IPS DF 6.9 (cell line): ENCODE results near the gene ZMYND10.
A peak's percentile ranks its signal among the peaks of the same experiment; 100 is the strongest.

ENCODE experiments used
- DNase-seq: peaks from one replicate; pipeline ENCODE4 v3.0.0-alpha.2; 2013; ENCODE audit warnings: low read depth, low spot score
- H3K27ac ChIP-seq: one replicate; pipeline ENCODE4 v1.5.1; 2013; ENCODE audit warnings: low read length, control low read depth
- H3K27me3 ChIP-seq: 2 replicates; pipeline ENCODE4 v1.6.1; 2013; ENCODE audit warnings: mild to moderate bottlenecking, low read length; ENCODE audit not compliant: control insufficient read depth, insufficient read depth
- H3K36me3 ChIP-seq: 2 replicates; pipeline ENCODE4 v1.6.1; 2013; ENCODE audit warnings: low read length; ENCODE audit not compliant: control insufficient read depth, insufficient read depth
- H3K4me1 ChIP-seq: 2 replicates; pipeline ENCODE4 v1.6.1; 2013; ENCODE audit warnings: low read length; ENCODE audit not compliant: control insufficient read depth, insufficient read depth
- H3K4me3 ChIP-seq: 2 replicates; pipeline ENCODE4 v1.5.1; 2013; ENCODE audit warnings: mild to moderate bottlenecking, low read length
- H3K9me3 ChIP-seq: 2 replicates; pipeline ENCODE4 v1.6.1; 2013; ENCODE audit warnings: low read length, inconsistent platforms; ENCODE audit not compliant: control insufficient read depth, insufficient read depth
- WGBS: extraction: QIAGEN DNeasy Blood & Tissue Kit; methylation state at CpG from one replicate; pipeline ENCODE4 v1.1.7; 2013; ENCODE audit warnings: mixed read lengths, missing lambda C conversion rate; ENCODE audit not compliant: insufficient read length, insufficient coverage; 5-methylcytosine and 5-hydroxymethylcytosine counted together

ZMYND10 gene

GRCh38 chr3:50303013-50303815 is 42.3 kb downstream of the ZMYND10 start, which contains the start of gene HYAL1:
HYAL1 (minus strand) TSS chr3:50303574; CDS start chr3:50302956, 618 bp downstream.
- Histone ChIP-seq H3K4me1 (no peaks in the 10 kb centered on the region), H3K27ac (no peak within 1 kb of the TSS), H3K27me3 (no peaks in the 10 kb centered on the region), H3K4me3 (no peak within 1 kb of the TSS), H3K36me3 (no peaks in the 10 kb centered on the region), H3K9me3 (no peaks in the 10 kb centered on the region)
- no peak for DNase-seq
- WGBS: no CpG with 5 or more reads among the region's 14 CpGs

- Histone ChIP-seq H3K9me3 (no peaks in the 10 kb centered on the region), H3K27me3 (no peaks in the 10 kb centered on the region), H3K36me3 (no peaks in the 10 kb centered on the region), H3K27ac (no peak overlapping the region), H3K4me1 (no peaks in the 10 kb centered on the region), H3K4me3 (no peak overlapping the region)
- WGBS: no CpG with 5 or more reads among the region's 32 CpGs
- no peak for DNase-seq
Measured at GRCh38 chr3:50302095-50303012, 43.2 kb downstream of the ZMYND10 start.

- no CpG with 5 or more reads among the region's 6 CpGs for WGBS
- H3K4me1 ChIP-seq: no peaks in the 10 kb centered on the region
- no peaks in the 10 kb centered on the region for H3K27me3 ChIP-seq
- H3K27ac ChIP-seq: no peak overlapping the region
- H3K4me3 ChIP-seq: no peak overlapping the region
- no peaks in the 10 kb centered on the region for H3K9me3 ChIP-seq
- no peak for DNase-seq
- H3K36me3 ChIP-seq: no peaks in the 10 kb centered on the region
Measured at GRCh38 chr3:50300681-50301254, 44.8 kb downstream of the ZMYND10 start.

GRCh38 chr3:50299929-50300680 is 45.4 kb downstream of the ZMYND10 start:
- Histone ChIP-seq H3K4me1 (no peaks in the 10 kb centered on the region), H3K9me3 (no peaks in the 10 kb centered on the region), H3K27ac (no peak overlapping the region), H3K4me3 (no peak overlapping the region; the same call in 1 of the 2 replicates), H3K27me3 (no peaks in the 10 kb centered on the region), H3K36me3 (no peaks in the 10 kb centered on the region)
- DNase-seq: no peak
- WGBS: no CpG with 5 or more reads among the region's 12 CpGs

- Histone ChIP-seq H3K9me3 (no peaks in the 10 kb centered on the region), H3K27me3 (no peaks in the 10 kb centered on the region), H3K4me1 (no peaks in the 10 kb centered on the region), H3K4me3 (no peak overlapping the region; the same call in 1 of the 2 replicates), H3K27ac (no peak overlapping the region), H3K36me3 (no peaks in the 10 kb centered on the region)
- WGBS: no CpG with 5 or more reads among the region's 12 CpGs
- no peak for DNase-seq
Measured at GRCh38 chr3:50299638-50299928, 45.9 kb downstream of the ZMYND10 start.

- WGBS: no CpG with 5 or more reads among the region's 61 CpGs
- Histone ChIP-seq H3K9me3 (no peaks in the 10 kb centered on the region), H3K36me3 (no peaks in the 10 kb centered on the region), H3K27ac (no peak within 1 kb of the TSS), H3K4me3 (peak within 1 kb of the TSS; percentile 78), H3K27me3 (no peaks in the 10 kb centered on the region), H3K4me1 (no peaks in the 10 kb centered on the region)
- DNase-seq: no peak
Measured at GRCh38 chr3:50298836-50299637, 46.5 kb downstream of the ZMYND10 start, which contains the start of the genes HYAL3 and NAA80. HYAL3 (minus strand) TSS chr3:50299405; CDS start chr3:50295602, 3,803 bp downstream. NAA80 (minus strand) TSS chr3:50299405; CDS start chr3:50297463, 1,942 bp downstream.

GRCh38 chr3:50297896-50298725 is 47.4 kb downstream of the ZMYND10 start:
- Histone ChIP-seq H3K9me3 (no peaks in the 10 kb centered on the region), H3K27ac (no peak overlapping the region), H3K27me3 (no peaks in the 10 kb centered on the region), H3K36me3 (no peaks in the 10 kb centered on the region), H3K4me3 (peak overlapping the region; percentile 78; the same call in 1 of the 2 replicates), H3K4me1 (no peaks in the 10 kb centered on the region)
- WGBS: no CpG with 5 or more reads among the region's 9 CpGs
- no peak for DNase-seq

- DNase-seq: no peak
- peaks cover 1% of the 10 kb centered on the region; the same call in 1 of the 2 replicates for H3K4me1 ChIP-seq
- no peaks in the 10 kb centered on the region for H3K36me3 ChIP-seq
- no peaks in the 10 kb centered on the region for H3K27me3 ChIP-seq
- no peaks in the 10 kb centered on the region for H3K9me3 ChIP-seq
- H3K4me3 ChIP-seq: no peak overlapping the region
- H3K27ac ChIP-seq: no peak overlapping the region
- WGBS: no CpG with 5 or more reads among the region's 2 CpGs
Measured at GRCh38 chr3:50297384-50297775, 48.2 kb downstream of the ZMYND10 start.
